Astrocyte of the cerebellum (primary cell): ENCODE data around the gene SRP9.

ENCODE experiments used
- DNase-seq: peaks from one replicate; pipeline ENCODE4 v3.0.0-alpha.2; 2011; ENCODE audit warnings: low read depth
- H3K4me3 ChIP-seq: 2 replicates; pipeline ENCODE4 v1.5.1; 2011; ENCODE audit warnings: mild to moderate bottlenecking, low read depth, low read length, moderate library complexity
- CTCF ChIP-seq: IDR thresholded peaks from 2 replicates; pipeline ENCODE4 v1.5.1; 2012; ENCODE audit warnings: low read length, low read depth, moderate library complexity, mild to moderate bottlenecking; ENCODE audit errors: missing control alignments
- in situ Hi-C: cut with HindIII; loops from 2 replicates; pipeline ENCODE4 v1.10.0; 2017; ENCODE audit warnings: low sequenced_read_pairs

The SRP9 gene

GRCh38 chr1:225737866-225738265, 39.8 kb upstream of the SRP9 start:
- TF ChIP-seq CTCF, result no peak
- in situ Hi-C loops, result no loop called here
- H3K4me3 ChIP-seq, result no peak overlapping the region
- no peak for DNase-seq

- no peak overlapping the region for H3K4me3 ChIP-seq
- in situ Hi-C loops, result no loop called here
- no peak for DNase-seq
- TF ChIP-seq CTCF, result no peak
Observed at GRCh38 chr1:225738763-225739162, 38.9 kb upstream of the SRP9 start.

- no peak for DNase-seq
Observed at GRCh38 chr1:225739542-225740107, 38.0 kb upstream of the SRP9 start.

GRCh38 chr1:225744745-225745144, 32.9 kb upstream of the SRP9 start:
- DNase-seq, result no peak
- H3K4me3 ChIP-seq, result no peak overlapping the region
- in situ Hi-C loops, result no loop called here
- TF ChIP-seq CTCF, result no peak

More at GRCh38 chr1:225739542-225740107, 38.0 kb upstream of the SRP9 start:
- no peak overlapping the region for H3K4me3 ChIP-seq
- no peak for TF ChIP-seq CTCF
- in situ Hi-C loops, result no loop called here

GRCh38 chr1:225745273-225745672, 32.4 kb upstream of the SRP9 start:
- H3K4me3 ChIP-seq, result no peak overlapping the region
- in situ Hi-C loops, result no loop called here
- TF ChIP-seq CTCF, result no peak
- no peak for DNase-seq

GRCh38 chr1:225746361-225747179, 31.1 kb upstream of the SRP9 start:
- TF ChIP-seq CTCF, result peak; percentile 38
- peak; percentile 95 for DNase-seq
- peak overlapping the region; percentile 23 for H3K4me3 ChIP-seq
- in situ Hi-C loops, result no loop called here
